ENCODE results near the gene PLA2G15.

Gene PLA2G15

GRCh38 chr16:68244903-68245853 lies at the start of gene PLA2G15:
Gene PLA2G15, plus strand, starts transcription at chr16:68245373. Its CDS starts 54 bp downstream, at chr16:68245427.
- DNase-seq (ENCODE audit: low read depth, low spot score) = peak; percentile 80

GRCh38 chr16:68197250-68197649 lies 47.9 kb upstream of the PLA2G15 start:
- DNase-seq (ENCODE audit: low read depth, low spot score) = no peak

GRCh38 chr16:68200088-68200783 lies 44.9 kb upstream of the PLA2G15 start:
- DNase-seq (ENCODE audit: low read depth, low spot score) = no peak

DNA sequence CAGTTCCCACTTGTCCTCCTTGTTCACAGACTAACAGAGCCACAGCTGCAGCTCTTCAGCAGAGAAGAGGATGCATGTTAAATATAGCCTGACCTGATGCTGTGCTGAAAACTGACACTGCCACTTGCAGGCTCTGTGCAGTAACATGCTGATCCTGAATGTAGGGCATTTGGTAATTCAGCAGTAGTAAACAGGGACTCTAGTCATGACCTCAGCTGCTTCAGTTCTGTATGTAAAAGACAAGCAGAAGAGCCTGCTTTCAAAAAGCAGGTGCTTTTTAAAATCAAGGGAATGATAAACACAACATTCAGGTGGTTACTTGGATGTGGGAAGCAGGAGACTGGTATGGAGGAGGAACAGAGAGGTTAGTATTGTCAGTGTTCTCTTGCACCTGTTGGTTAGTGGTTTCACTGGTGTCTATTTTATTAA lies 43.1 kb upstream of the PLA2G15 start:
- DNase-seq (ENCODE audit: low read depth, low spot score) = no peak

DNA sequence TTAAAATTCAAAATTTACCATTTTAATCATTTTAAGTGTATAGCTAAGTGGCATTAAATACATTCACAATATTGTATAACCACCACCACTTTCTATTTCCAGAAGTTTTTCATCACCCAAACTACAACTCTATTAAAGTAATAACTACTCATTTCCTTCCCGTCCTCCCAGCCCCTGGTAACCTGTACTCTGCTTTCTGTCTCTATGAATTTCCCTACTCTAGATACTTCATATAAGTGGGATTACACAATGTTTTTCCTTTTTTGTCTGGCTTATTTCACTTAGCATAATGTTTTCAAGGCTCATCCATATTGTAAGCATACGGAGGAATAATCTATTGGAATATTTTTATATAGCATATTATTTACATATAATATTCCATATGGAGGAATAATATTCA lies 38.9 kb upstream of the PLA2G15 start:
- DNase-seq (ENCODE audit: low read depth, low spot score) = no peak

GRCh38 chr16:68214726-68215125 lies 30.4 kb upstream of the PLA2G15 start:
- DNase-seq (ENCODE audit: low read depth, low spot score) = no peak

- DNase-seq (ENCODE audit: low read depth, low spot score) = no peak
Measured at GRCh38 chr16:68215302-68215701, 29.9 kb upstream of the PLA2G15 start.

- no peak for DNase-seq (ENCODE audit: low read depth, low spot score)
Measured at GRCh38 chr16:68216240-68216639, 28.9 kb upstream of the PLA2G15 start.

DNA sequence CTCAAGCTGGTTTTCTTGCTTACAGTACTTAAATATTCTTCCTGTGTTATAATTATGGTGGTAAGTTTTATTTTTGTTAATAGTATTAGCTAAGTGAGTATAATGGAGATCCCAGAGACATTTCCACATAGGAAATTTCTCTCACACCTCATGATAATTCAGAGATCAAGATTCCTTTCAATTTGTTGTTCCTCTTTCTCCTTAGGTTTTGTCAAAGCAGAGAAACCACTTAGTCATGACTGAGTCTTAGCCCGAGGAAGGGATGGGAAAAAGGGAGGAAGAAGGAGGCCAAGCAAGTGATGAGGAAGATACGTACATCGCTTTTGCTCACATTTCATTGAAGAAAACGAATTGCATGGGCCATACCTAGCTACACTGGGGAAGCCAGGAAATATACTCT lies 27.7 kb upstream of the PLA2G15 start:
- DNase-seq (ENCODE audit: low read depth, low spot score) = no peak

DNA sequence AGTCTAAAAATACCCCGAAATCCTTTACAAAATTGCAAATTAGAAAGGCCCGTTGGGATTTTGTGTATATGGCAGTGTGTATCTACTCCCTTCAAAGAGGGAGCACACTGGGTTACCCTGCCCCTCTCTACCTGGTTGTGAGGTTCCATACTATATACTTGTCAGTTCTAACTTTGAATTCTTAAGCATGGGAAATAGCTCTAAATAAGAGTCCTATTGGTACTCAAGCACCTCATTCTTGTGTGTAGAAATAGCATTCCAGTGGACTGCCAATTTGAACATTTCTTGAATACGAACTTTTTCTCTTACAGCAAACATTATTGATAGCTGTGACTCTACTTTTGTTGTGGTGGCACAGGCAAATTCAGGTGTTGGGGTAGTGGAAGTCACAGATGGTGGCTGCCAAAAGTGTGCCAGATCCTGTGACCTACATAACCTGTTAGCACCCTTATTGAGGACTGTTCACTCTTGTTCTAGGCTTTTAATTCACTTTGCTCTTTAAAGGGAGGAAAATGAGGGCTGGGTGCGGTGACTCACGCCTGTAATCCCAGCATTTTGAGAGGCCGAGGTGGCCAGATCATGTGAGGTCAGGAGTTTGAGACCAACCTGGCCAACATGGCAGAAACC lies 25.3 kb upstream of the PLA2G15 start:
- no peak for DNase-seq (ENCODE audit: low read depth, low spot score)

- DNase-seq (ENCODE audit: low read depth, low spot score) = no peak
Measured at GRCh38 chr16:68223072-68223471, 22.1 kb upstream of the PLA2G15 start.

DNA sequence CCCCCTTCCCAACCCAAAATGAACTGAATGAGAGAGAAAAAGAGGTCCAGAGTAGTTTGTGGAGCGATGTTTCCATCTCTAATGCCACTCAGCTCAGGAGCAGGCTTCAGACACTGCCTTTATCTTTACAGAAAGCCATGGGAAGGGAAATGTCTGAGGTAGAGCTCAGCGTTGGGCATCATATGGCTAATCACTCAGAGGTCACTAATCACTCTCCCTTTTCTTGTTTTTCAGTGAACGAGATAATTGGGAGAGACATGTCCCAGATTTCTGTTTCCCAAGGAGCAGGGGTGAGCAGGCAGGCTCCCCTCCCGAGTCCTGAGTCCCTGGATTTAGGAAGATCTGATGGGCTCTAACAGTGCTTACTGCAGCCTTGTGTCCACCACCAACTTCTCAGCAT lies 19.1 kb upstream of the PLA2G15 start:
- no peak for DNase-seq (ENCODE audit: low read depth, low spot score)

DNA sequence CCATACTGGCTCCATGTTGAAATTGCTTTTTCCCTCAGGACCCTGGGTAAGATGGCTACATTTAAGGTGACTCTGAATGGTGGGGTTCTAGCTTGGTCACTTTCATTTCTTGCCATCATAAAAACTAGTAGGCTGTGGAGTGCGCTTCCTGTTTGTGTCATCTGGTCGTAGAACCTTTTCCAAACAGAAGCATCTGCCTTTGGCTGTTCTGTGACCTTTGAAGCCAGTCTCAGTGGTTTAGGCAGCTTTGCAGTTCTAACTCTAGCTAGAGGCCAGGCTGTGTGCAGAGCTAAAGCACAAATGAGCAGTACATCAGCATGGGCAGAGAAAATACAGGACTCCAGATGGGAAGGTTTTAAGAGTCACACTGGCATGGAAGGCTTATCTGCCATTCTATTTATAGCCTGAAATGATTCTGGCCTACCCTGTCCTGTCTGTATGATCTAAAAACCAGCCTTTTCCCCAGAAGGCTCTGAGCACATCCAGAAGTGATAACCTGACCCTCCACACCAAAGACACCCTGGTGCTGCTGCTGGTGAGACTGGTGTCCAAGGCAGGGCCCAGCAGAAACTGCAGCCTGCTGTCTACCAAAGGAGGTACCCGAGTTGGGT lies 17.9 kb upstream of the PLA2G15 start:
- DNase-seq (ENCODE audit: low read depth, low spot score) = no peak

DNA sequence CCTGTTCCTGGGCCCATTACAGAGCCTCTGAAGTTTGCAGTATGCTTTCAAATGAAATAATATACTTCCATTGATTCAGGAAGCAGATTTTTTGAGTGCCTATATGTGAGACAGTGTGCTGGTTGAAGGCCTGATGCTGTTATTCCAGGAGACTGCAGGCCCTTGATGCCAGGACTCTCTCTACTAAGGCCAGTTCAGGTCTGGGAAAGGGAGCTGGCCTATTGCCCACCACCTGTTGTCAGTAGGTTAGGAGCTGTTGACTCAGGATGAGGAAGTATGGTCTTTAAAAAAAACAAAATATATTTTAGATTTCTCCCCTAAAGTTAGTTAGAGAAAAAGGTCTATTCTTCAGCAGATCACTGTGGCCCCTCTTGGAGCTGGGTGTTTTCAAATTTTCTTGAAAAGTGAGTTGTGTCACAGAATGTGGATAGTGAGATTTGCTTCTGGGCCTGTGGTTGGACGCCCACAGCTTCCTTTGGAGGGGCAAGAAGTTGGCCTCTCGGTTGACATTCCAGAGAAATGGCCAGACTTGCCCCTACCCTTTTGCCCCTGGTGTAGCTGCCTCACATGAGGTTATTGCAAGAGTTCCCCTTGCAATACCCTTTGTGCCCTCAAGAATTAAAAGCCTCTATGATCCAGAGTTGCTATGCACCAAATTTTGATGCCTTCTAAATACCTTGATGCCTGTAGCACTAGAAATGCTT lies 17.2 kb upstream of the PLA2G15 start:
- no peak for DNase-seq (ENCODE audit: low read depth, low spot score)

DNA sequence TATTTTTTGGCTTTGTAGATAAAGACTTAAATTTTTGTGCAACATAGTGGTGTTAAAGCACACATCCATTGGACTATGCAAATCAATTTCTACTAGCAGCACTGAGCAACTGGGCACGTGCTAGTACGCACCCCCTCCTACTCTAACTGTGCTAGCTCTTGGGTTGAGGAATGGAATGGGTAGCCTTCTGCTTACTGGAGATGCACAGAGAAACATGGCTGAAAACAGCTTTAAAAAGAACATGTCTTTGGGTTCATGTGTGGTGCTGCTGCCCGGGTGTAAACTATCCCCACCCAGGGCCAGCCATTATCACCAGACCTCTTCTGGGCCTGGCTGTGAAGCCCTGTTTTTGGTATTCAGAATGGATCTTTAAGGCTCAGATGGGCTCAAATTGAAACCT lies 16.5 kb upstream of the PLA2G15 start:
- DNase-seq (ENCODE audit: low read depth, low spot score) = no peak

DNA sequence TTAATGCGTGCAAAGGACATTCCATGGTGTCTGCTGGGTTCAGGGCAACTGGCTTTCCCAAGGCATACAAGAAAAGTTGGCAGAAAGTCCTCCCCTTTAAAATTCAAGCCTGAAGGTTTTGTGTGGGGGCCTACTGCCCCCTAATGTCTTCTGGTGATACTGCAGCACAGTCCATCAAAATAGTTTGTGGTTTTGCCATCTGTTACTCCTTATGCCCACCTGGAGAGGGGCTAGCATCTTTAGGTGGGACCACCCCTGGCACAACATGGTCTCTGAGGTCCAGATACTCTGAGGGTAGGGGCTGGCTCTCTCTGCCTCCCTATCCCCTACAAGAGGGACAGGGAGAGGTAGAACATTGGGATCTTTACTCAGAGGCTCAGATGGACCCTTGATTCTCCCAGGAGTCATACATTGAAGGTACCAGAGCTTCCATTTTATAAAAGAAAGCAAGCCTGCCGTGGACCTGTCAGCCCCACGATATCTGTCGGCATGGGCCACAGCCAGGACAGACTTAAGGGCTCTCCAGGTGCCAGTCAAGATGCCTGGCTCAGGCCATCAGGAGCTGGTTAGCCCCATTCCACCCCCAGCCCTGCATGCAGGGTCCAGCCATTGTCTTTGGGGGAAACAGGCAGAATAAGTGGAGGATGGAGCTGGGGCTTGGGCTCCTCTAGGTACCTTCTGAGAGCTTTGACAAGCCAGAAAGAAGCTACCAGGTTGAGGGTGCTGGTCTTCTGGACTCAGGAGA lies 15.6 kb upstream of the PLA2G15 start:
- no peak for DNase-seq (ENCODE audit: low read depth, low spot score)

DNA sequence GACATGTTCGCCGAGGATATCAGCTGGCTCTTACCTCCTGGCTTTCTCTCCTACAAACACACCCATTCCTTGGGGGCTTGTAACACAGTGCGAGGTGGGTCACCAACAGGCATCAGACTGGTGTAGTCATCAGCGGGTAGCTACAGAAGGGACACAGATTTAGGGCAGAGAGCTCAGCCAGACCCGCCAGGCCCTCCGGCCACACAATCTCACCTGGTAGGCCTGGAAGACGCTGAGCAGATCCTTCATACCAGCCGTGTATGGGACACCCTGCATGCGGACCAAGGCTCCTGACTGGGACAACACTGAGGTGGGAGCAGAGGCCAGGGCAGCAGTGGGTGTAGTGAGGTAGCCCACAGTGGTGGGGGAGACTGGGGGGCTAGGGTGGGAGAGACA lies 15.0 kb upstream of the PLA2G15 start:
- DNase-seq (ENCODE audit: low read depth, low spot score) = no peak

- no peak for DNase-seq (ENCODE audit: low read depth, low spot score)
Measured at GRCh38 chr16:68230956-68231355, 14.2 kb upstream of the PLA2G15 start.

GRCh38 chr16:68231384-68232136 lies 13.6 kb upstream of the PLA2G15 start:
- no peak for DNase-seq (ENCODE audit: low read depth, low spot score)

- no peak for DNase-seq (ENCODE audit: low read depth, low spot score)
Measured at GRCh38 chr16:68232335-68232734, 12.8 kb upstream of the PLA2G15 start.

All from smooth muscle cell of the brain vasculature (primary cell).